ENCODE data around the gene TDRD15.

- no peak for TF ChIP-seq POLR2A (IDR thresholded peaks at IDR 0.05)
- no peak for TF ChIP-seq CTCF (IDR thresholded peaks at IDR 0.05)
These were observed 59.5 kb downstream of the TDRD15 start for GRCh38 chr2:21183306-21183705.

Data from body of pancreas (tissue), 4 donors.